ENCODE measurements around the gene SLC24A3.

DNA sequence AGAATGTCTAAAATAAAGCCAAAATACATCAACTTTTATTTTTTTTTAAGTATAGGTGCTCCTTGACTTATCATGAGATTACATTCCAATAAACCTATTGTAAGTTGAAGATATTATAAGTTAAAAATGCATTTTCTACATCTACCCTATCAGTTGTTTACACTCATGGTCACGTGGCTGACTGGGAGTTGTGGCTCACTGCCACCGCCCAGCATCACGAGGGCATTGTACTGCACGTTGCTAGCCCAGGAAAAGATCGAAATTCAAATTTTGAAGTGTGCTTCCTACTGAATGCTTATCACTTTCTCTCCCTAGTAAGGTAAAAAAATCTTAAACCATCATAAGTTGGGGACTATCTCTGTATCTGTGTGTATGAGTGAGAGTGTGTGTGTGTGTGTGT is 419.0 kb downstream of the SLC24A3 start:
- TF ChIP-seq RFX1 (IDR thresholded peaks at IDR 0.05) (no peak), SMARCC2 (IDR thresholded peaks at IDR 0.05) (no peak), PRMT3 (CRISPR knock-in tag; IDR thresholded peaks at IDR 0.05; ENCODE audit: borderline replicate concordance, low read depth) (no peak)
- TF ChIP-seq, protein P1, sequence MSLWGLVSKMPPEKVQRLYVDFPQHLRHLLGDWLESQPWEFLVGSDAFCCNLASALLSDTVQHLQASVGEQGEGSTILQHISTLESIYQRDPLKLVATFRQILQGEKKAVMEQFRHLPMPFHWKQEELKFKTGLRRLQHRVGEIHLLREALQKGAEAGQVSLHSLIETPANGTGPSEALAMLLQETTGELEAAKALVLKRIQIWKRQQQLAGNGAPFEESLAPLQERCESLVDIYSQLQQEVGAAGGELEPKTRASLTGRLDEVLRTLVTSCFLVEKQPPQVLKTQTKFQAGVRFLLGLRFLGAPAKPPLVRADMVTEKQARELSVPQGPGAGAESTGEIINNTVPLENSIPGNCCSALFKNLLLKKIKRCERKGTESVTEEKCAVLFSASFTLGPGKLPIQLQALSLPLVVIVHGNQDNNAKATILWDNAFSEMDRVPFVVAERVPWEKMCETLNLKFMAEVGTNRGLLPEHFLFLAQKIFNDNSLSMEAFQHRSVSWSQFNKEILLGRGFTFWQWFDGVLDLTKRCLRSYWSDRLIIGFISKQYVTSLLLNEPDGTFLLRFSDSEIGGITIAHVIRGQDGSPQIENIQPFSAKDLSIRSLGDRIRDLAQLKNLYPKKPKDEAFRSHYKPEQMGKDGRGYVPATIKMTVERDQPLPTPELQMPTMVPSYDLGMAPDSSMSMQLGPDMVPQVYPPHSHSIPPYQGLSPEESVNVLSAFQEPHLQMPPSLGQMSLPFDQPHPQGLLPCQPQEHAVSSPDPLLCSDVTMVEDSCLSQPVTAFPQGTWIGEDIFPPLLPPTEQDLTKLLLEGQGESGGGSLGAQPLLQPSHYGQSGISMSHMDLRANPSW (CRISPR knock-in tag; IDR thresholded peaks at IDR 0.05; ENCODE audit: borderline replicate concordance) = no peak
- TF ChIP-seq, protein P2, sequence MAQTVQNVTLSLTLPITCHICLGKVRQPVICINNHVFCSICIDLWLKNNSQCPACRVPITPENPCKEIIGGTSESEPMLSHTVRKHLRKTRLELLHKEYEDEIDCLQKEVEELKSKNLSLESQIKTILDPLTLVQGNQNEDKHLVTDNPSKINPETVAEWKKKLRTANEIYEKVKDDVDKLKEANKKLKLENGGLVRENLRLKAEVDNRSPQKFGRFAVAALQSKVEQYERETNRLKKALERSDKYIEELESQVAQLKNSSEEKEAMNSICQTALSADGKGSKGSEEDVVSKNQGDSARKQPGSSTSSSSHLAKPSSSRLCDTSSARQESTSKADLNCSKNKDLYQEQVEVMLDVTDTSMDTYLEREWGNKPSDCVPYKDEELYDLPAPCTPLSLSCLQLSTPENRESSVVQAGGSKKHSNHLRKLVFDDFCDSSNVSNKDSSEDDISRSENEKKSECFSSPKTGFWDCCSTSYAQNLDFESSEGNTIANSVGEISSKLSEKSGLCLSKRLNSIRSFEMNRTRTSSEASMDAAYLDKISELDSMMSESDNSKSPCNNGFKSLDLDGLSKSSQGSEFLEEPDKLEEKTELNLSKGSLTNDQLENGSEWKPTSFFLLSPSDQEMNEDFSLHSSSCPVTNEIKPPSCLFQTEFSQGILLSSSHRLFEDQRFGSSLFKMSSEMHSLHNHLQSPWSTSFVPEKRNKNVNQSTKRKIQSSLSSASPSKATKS (CRISPR knock-in tag; IDR thresholded peaks at IDR 0.05) = no peak
